Vagina (tissue), 2 donors: ENCODE measurements around the gene TMEM61. TPM values are rescaled to one million over a fixed set of nuclear protein-coding genes. Genes with fewer than 3 reads are reported as not detected.

ENCODE experiments used
- DNase-seq, 2 donors: peaks; one replicate each; pipeline ENCODE4 v3.0.0-alpha.2; 2017; ENCODE audit errors: extremely low spot score in 2 of 2
- H3K27ac ChIP-seq: fragments of 200-600 bp; sonication (generic); one replicate; pipeline ENCODE4 v1.5.1; 2019
- H3K27me3 ChIP-seq: fragments of 200-600 bp; sonication (generic); one replicate; pipeline ENCODE4 v1.5.1; 2019
- H3K36me3 ChIP-seq, 2 donors: fragments of 200-600 bp; sonication (generic); one replicate each; pipeline ENCODE4 v1.5.1; 2017 to 2019
- H3K4me1 ChIP-seq: fragments of 200-600 bp; sonication (generic); one replicate; pipeline ENCODE4 v1.5.1; 2019
- H3K4me3 ChIP-seq, 2 donors: fragments of 200-600 bp; sonication (generic); 1 replicate in 1 of 2; 2 replicates in 1 of 2; pipeline ENCODE4 v1.5.1; 2016 to 2019
- H3K9me3 ChIP-seq: fragments of 200-600 bp; sonication (generic); one replicate; pipeline ENCODE4 v1.5.1; 2019
- CTCF ChIP-seq, 3 experiments: fragments of 450-650 bp in 2 of 3; fragments of 200-600 bp in 1 of 3; sonication (generic) in 1 of 3; IDR thresholded peaks; one replicate each; pipeline ENCODE4 v1.5.1; 2017 to 2019; ENCODE audit warnings: antibody characterized with exemption in 3 of 3, mild to moderate bottlenecking in 2 of 3, moderate library complexity in 2 of 3
- POLR2A ChIP-seq, 2 donors: fragments of 450-650 bp; IDR thresholded peaks; one replicate each; pipeline ENCODE4 v1.6.1; 2017; ENCODE audit warnings: antibody characterized with exemption in 2 of 2, mild to moderate bottlenecking in 2 of 2, moderate library complexity in 2 of 2
- POLR2AphosphoS5 ChIP-seq, 2 donors: sonication (generic); formaldehyde crosslinking; IDR thresholded peaks; one replicate each; pipeline ENCODE4 v1.9.0; 2017; ENCODE audit warnings: antibody characterized with exemption in 2 of 2, mild to moderate bottlenecking in 2 of 2, low read depth in 1 of 2; ENCODE audit not compliant: insufficient read depth in 1 of 2
- intact Hi-C: fragments of 100-400 bp; cut with DNase I; formaldehyde crosslinking; loops from one replicate; pipeline ENCODE4 v1.15.1; 2023
- total RNA-seq: library from RNA; depleted of rRNA; stranded (reverse); fragments of >200 nt; gene quantifications from one replicate; pipeline ENCODE4 v1.2.3, GENCODE V29; 2016

Gene TMEM61
- total RNA-seq, 1 donor from 2014 or later: 3.4 TPM

- Histone ChIP-seq H3K27ac (no peak overlapping the region), H3K9me3 (no peaks in the 10 kb centered on the region), H3K4me1 (peaks cover 8% of the 10 kb centered on the region), H3K4me3 (no peak overlapping the region), H3K27me3 (no peaks in the 10 kb centered on the region), H3K36me3 (no peaks in the 10 kb centered on the region)
- intact Hi-C loops: no loop called here
- no peak for DNase-seq
- TF ChIP-seq CTCF (IDR thresholded peaks at IDR 0.05) (no peak), POLR2AphosphoS5 (IDR thresholded peaks at IDR 0.05; ENCODE audit: insufficient read depth in 1 of 2, low read depth in 1 of 2) (no peak), POLR2A (IDR thresholded peaks at IDR 0.05) (no peak)
Measured at GRCh38 chr1:55000110-55001085, 20.0 kb downstream of the TMEM61 start.

- Histone ChIP-seq H3K36me3 (no peaks in the 10 kb centered on the region), H3K4me3 (no peak overlapping the region), H3K27ac (no peak overlapping the region), H3K9me3 (no peaks in the 10 kb centered on the region), H3K4me1 (peaks cover 8% of the 10 kb centered on the region), H3K27me3 (no peaks in the 10 kb centered on the region)
- intact Hi-C loops: no loop called here
- no peak for TF ChIP-seq CTCF (IDR thresholded peaks at IDR 0.05)
- no peak for DNase-seq
Measured at GRCh38 chr1:55001311-55001710, 20.9 kb downstream of the TMEM61 start.

- no peak overlapping the region for H3K27ac ChIP-seq
- intact Hi-C loops: no loop called here
- H3K4me1 ChIP-seq: no peaks in the 10 kb centered on the region
- H3K9me3 ChIP-seq: no peaks in the 10 kb centered on the region
- no peak overlapping the region for H3K4me3 ChIP-seq
- H3K27me3 ChIP-seq: no peaks in the 10 kb centered on the region
- no peak for DNase-seq
- H3K36me3 ChIP-seq: no peaks in the 10 kb centered on the region
- TF ChIP-seq POLR2AphosphoS5 (IDR thresholded peaks at IDR 0.05; ENCODE audit: insufficient read depth in 1 of 2, low read depth in 1 of 2): no peak
- no peak for TF ChIP-seq CTCF (IDR thresholded peaks at IDR 0.05)
- TF ChIP-seq POLR2A (IDR thresholded peaks at IDR 0.05): no peak
Measured at GRCh38 chr1:55002686-55003085, 22.3 kb downstream of the TMEM61 start.

GRCh38 chr1:55005351-55006140 is 25.1 kb downstream of the TMEM61 start:
- Histone ChIP-seq H3K9me3 (no peaks in the 10 kb centered on the region), H3K27ac (no peak overlapping the region), H3K4me3 (no peak overlapping the region), H3K36me3 (no peaks in the 10 kb centered on the region), H3K27me3 (no peaks in the 10 kb centered on the region), H3K4me1 (no peaks in the 10 kb centered on the region)
- no peak for TF ChIP-seq POLR2A (IDR thresholded peaks at IDR 0.05)
- no peak for TF ChIP-seq CTCF (IDR thresholded peaks at IDR 0.05)
- TF ChIP-seq POLR2AphosphoS5 (IDR thresholded peaks at IDR 0.05; ENCODE audit: insufficient read depth in 1 of 2, low read depth in 1 of 2): no peak
- intact Hi-C loops: no loop called here
- no peak for DNase-seq
